GM15510 (cell line): ENCODE results near the gene RNF212B.

Source experiments
- POLR2A ChIP-seq: IDR thresholded peaks from 3 replicates; pipeline ENCODE4 v1.6.1; 2011; ENCODE audit warnings: borderline replicate concordance; ENCODE audit not compliant: insufficient read length; ENCODE audit errors: extremely low read depth

The RNF212B gene

DNA sequence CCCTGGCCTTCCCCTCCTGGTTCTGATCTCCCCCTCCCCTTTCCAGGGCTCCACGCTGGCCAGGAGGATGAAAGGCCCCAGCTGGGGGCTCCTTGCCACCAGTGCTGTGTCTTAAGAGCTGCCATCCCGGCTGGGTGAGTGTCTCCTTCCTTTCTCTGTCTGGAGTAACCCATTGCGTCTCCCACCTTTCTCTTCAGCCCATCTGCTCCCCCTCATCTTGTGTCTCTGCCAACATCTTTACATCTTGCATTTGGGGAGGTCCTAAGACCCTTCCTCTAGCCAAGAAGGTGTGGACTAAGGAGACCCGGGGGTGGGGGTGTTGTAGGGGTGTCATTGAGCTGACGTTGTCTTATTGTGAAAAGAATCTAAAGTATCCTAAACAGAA lies 69.4 kb downstream of the RNF212B start:
- TF ChIP-seq POLR2A, result no peak

DNA sequence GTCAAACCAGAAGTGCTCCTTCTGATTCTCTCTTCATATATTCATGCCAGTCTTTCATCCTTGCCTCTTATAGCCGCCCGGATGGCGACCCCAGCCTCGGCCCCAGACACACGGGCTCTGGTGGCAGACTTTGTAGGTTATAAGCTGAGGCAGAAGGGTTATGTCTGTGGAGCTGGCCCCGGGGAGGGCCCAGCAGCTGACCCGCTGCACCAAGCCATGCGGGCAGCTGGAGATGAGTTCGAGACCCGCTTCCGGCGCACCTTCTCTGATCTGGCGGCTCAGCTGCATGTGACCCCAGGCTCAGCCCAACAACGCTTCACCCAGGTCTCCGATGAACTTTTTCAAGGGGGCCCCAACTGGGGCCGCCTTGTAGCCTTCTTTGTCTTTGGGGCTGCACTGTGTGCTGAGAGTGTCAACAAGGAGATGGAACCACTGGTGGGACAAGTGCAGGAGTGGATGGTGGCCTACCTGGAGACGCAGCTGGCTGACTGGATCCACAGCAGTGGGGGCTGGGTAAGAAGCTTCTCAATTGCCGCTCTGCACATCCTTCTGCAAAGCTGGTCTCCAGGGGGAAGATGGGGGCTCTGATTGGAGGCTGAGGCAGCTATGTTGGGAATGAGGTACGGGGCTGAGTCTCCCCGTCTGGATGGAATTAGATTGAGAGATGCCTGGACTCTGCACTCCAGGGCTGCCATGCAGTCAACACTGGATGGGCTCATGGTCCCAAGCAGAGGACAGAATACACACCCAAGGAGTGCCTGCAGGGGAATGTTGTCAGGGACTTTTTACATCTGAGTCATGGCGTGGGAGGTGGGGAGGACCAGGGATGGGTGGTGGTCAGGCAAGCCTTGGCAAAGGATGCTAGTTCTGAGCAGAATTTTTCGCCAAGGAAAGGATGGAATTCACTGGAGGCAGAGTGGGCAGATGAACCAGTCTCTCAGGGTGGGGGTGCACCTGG lies 70.2 kb downstream of the RNF212B start:
- no peak for TF ChIP-seq POLR2A

DNA sequence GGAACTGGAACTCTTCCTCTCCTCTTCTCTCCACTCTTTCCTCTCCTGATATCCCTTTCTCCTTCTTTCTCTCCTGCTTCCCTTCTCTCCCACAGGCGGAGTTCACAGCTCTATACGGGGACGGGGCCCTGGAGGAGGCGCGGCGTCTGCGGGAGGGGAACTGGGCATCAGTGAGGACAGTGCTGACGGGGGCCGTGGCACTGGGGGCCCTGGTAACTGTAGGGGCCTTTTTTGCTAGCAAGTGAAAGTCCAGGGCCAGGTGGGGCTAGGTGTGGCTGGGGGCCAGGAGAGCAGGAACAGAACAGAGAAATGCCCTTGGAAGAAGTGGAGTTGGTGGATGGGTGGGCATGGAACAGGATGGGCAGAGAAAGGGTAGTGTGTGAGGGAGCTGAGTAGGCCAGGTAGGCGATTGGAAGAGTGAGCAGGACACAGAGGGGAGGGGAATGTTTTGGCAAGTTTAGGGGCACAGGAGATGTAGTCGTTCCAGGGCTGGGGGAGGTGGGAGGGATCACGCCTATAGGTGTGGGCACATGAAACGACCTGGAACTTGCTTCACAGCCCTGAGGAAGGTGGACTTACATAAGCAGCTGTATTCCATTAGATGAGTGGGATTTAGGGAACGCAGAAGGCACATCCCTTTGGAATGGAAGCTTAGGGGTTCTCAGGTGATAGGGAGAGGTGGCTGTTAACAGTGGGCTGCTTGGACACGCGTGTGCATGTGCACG lies 71.1 kb downstream of the RNF212B start:
- no peak for TF ChIP-seq POLR2A

DNA sequence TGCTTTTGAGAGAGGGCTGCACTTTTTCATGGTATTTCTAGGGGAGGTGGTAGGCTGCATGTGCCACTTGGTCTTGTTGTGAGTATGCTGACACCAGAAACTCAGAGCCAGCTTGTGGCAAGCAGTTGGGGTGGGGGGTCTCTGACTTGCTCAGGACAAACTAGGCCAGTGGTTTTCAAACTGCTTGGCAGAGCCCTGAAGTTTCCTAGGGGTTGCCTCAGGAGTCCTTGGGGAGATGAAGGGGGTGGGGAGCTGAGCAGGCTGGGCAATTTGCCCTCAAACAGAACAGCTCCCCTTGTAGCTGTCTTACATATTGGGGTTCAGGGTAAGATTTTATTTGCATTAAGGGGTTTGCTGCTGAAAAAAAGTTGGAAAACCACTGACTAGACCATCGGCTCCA lies 72.8 kb downstream of the RNF212B start:
- no peak for TF ChIP-seq POLR2A

DNA sequence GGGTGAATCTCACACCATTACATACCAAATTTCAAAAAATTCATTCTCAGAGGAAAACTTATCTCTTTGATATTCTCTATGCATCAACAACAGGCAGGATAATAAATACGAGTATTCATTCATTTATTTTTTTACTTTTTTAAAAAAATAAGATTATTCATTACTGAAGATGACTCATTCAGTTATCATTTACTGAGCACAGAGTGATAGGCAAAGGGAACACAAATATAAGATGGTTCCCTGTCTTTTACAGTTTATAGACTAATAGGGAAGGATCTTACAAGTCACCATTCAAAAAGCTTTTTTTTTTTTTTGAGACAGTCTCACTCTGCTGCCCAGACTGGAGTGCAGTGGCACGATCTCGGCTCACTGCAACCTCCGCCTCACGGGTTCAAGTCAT lies 78.6 kb downstream of the RNF212B start:
- TF ChIP-seq POLR2A, result no peak

DNA sequence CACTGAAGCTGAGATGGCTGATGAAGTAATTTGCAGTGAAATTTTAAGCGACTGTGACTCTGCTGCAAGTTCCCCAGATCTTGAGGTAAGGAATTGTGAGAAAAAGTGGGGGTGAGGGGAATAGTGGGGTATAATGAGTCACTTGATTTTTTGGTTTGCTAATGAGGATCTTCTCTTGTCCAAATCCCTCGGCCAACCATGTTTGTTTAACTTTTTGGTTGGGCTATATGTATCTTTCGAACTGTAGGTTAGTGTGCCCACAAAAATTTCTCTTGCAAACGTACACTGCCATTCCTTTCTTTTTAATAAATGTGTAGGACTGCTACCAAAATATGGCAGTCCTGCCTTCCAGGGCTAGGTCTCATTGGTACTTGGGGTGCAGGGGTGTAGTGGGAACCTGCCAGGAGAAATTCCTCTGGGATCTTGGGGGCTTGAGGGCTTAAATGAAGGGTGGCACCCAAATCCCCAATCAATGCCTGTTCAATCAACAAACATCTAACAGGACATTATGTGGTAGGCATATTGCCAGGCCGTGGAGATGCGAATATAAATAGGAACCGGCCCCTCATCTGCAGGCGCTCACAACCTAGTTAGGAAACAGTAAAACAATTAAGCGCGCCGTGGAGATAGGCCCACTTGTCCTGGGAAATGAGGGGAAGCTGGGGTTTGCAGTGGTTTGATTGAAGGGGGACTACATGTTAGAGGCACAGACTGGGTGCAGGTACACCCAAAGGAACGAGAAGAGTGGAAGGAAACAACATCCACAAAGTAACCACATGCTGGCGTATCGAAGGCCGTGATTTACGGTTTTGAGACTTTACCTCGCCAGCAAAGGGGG lies 82.2 kb downstream of the RNF212B start:
- TF ChIP-seq POLR2A, result no peak

DNA sequence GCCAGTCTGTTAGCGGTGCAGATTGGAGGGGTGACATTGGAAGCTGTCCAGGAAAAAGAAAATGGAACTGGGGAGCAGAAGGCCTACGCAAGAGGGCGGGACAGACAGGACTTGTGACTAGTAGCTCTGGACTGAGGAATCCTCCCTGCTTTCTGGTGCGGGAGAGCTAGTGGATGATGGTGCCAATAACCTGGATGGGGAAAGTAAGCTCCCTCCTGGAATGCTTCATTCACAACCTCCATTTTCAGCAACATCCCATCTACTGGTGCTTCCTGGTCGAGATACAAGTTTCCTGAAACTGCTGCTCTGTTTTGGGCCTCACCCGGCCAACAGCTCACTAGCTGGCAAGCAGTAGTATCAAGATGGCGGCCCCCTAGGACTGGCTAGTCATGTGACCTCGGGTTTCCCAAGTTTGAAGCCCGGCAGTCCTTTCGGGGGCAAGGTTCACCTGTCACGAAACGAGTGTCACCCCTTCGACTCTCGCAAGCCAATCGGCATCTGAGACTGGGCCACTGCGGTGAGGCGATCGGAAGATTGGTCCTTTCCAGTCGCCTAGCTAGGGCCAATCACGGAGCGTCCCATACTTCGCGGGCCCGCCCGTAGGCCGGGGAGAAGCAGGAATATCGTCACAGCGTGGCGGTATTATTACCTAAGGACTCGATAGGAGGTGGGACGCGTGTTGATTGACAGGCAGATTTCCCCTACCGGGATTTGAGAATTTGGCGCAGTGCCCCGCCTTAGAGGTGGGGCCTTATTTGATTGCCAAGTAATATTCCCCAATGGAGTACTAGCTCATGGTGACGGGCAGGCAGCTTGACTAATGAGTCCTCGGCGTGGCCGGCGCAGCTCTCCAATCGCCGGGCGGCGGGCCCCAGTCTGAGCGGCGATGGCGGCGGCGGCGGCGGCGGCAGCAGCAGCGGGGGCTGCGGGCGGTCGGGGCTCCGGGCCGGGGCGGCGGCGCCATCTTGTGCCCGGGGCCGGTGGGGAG lies 83.1 kb downstream of the RNF212B start, which contains the start of gene PABPN1:
TSS of gene PABPN1 (plus strand) at position 874 of the 988 bp plus-strand sequence. CDS start at position 887, 13 bp downstream.
- peak; percentile 67 for TF ChIP-seq POLR2A

DNA sequence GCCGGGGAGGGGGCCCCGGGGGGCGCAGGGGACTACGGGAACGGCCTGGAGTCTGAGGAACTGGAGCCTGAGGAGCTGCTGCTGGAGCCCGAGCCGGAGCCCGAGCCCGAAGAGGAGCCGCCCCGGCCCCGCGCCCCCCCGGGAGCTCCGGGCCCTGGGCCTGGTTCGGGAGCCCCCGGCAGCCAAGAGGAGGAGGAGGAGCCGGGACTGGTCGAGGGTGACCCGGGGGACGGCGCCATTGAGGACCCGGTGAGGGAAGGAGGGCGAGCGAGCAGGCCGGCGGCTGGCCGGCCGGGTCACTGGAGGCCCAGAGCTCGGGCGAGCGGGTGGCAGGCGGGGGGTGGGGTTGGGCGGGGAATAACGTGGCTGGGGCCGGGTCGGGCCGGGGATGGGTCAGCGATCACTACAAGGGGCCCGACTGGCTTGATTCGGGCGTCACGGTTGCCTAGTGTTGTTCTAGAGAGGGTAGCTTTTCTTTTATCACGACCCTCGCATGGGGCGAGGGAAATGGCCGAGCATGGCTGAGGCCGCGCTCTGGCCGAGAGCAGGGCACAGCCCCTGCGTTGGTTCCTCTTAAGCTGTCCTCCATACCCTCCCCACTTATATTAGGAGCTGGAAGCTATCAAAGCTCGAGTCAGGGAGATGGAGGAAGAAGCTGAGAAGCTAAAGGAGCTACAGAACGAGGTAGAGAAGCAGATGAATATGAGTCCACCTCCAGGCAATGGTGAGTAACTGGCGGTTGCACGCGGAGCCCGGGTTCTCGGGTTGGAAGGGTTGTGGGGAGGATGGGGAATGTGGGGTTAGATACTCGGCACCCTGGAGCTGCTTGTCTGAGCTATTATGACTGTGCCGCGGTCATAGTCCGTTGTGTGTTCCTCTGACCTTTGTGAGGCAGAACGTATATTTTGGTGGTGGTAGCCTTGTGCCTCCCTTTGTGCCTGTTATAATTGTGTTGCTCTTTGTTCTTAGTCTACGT lies 84.1 kb downstream of the RNF212B start:
- TF ChIP-seq POLR2A, result no peak
